ENCODE measurements around the gene LHFPL2. TPM values are rescaled to one million over a fixed set of nuclear protein-coding genes. Genes with fewer than 3 reads are reported as not detected.
A peak's percentile ranks its signal among the peaks of the same experiment; 100 is the strongest.

Gene LHFPL2
- polyA plus RNA-seq, 1 of the 3 experiments (the other 2 are of a cell fraction), result 10.4 TPM

DNA sequence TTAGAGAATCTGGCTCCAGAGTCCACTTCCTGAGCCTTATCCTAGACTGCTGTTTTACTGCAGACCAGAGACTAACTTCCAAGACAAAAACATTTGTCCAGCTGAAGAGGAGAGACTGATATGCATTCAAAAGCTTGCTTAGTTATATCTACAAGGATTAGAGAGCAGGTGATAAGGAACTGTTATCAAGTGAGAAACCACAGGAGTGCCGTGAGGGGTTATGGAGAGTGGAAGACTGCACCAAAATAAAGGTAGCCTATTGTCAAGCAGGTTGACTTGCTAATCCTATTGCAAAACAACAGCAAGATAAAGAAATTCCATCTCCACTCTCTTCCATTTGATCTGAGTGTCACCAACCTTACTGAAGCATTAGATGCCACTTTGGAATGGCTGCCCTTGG, 149.1 kb downstream of the LHFPL2 start:
- ChIA-PET CTCF (no interaction called here), POLR2A (no interaction called here)
- H3K9me2 ChIP-seq, result no peaks in the 10 kb centered on the region
- no peaks in the 10 kb centered on the region for H3K9me3 ChIP-seq
- H3K36me3 ChIP-seq (replicated peaks in 1 of 2; ENCODE audit: control insufficient read depth in 1 of 2, insufficient read depth in 2 of 2, low read length in 1 of 2), result peaks cover 3 to 13% of the 10 kb centered on the region in 2 experiments
- H3K79me2 ChIP-seq (ENCODE audit: insufficient read depth), result peaks cover 96% of the 10 kb centered on the region
- no peaks in the 10 kb centered on the region for H3K27me3 ChIP-seq (ENCODE audit: insufficient read depth)
- DNase-seq, result no peak
- WGBS (ENCODE audit: low lambda C conversion rate), result 94% methylated on average over 1 of the region's 1 CpG
- no peak overlapping the region for H3K4me2 ChIP-seq
- peak overlapping the region in 1 of 2 experiments; percentile 99; a peak in 1 of 4 replicates for H3K27ac ChIP-seq (ENCODE audit: low read depth in 2 of 2, low read length in 1 of 2)
- TF ChIP-seq MEF2A (IDR thresholded peaks at IDR 0.05; ENCODE audit: borderline replicate concordance, low read depth) (no peak), YY1 (IDR thresholded peaks at IDR 0.05; ENCODE audit: low read depth) (no peak), JUND (IDR thresholded peaks at IDR 0.05) (no peak), NFIC (IDR thresholded peaks at IDR 0.05; ENCODE audit: borderline replicate concordance) (no peak), POLR2AphosphoS5 (IDR thresholded peaks at IDR 0.05; ENCODE audit: low read depth, low read length) (no peak)
- TF ChIP-seq, protein P1, sequence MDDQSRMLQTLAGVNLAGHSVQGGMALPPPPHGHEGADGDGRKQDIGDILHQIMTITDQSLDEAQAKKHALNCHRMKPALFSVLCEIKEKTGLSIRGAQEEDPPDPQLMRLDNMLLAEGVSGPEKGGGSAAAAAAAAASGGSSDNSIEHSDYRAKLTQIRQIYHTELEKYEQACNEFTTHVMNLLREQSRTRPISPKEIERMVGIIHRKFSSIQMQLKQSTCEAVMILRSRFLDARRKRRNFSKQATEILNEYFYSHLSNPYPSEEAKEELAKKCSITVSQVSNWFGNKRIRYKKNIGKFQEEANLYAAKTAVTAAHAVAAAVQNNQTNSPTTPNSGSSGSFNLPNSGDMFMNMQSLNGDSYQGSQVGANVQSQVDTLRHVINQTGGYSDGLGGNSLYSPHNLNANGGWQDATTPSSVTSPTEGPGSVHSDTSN (IDR thresholded peaks at IDR 0.05), result no peak
- peaks cover 22% of the 10 kb centered on the region for H3F3A ChIP-seq (replicated peaks; ENCODE audit: insufficient read depth)
- H2AFZ ChIP-seq (ENCODE audit: low read depth), result no peak overlapping the region
- no peak overlapping the region for H3K4me3 ChIP-seq (ENCODE audit: low read depth in 2 of 2, low read length in 1 of 2)
- no peaks in the 10 kb centered on the region for H4K20me1 ChIP-seq (ENCODE audit: insufficient read depth)
- H3K9ac ChIP-seq, result no peak overlapping the region
- H3K4me1 ChIP-seq (ENCODE audit: control insufficient read depth in 1 of 2, insufficient read depth in 2 of 2, low read depth in 1 of 2, low read length in 1 of 2), result peaks cover 34 to 42% of the 10 kb centered on the region in 2 experiments

DNA sequence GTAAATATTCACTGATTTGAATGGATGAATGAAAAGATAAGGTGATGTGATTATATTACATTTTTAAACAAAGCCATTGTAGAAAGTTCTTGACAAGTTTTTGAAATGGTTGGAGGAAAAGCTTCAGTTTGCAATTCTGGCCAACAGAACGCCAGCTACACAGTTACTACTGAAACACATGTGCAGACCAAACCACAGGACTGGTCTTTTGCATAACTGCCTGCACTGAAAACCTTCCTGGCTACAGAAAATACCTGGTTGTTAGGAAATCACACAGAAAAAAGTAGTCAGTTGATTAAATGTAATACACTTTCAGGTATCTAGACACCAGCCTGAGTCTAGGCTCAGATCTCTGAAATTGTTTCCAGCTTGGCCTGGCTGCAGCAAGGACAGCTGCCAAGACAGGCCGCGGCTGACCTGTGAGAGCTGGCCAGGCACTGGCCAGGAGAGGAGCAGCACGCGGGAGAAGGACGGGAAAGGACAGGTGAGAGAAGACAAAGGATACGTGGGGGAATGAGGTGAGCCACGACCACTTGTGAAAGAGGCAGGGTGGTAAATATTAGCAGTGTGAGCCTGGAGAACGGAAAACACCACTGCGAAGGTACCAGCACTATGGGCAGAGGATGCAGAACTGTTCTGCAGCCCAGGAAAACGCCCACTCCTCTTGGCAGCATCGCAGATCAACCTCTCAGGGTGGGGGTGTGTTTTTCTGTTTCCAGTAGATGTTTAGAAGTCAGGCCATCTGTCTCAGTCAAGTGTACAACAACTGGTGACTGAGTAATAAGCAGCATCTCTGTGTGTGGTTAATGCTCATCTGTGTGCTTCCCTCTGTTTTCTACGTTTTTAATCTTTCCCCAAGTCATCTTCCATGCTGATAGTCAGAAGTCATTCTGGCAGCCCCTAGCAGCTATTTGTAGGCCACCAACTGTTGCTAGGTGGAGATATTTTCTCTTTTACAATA, 150.7 kb downstream of the LHFPL2 start:
- no peak for DNase-seq
- Histone ChIP-seq H3K4me1 (ENCODE audit: control insufficient read depth in 1 of 2, insufficient read depth in 2 of 2, low read depth in 1 of 2, low read length in 1 of 2) (peaks cover 26 to 34% of the 10 kb centered on the region in 2 experiments), H4K20me1 (ENCODE audit: insufficient read depth) (no peaks in the 10 kb centered on the region), H3K9me2 (no peaks in the 10 kb centered on the region), H3K9ac (no peak overlapping the region), H3K4me3 (ENCODE audit: low read depth in 2 of 2, low read length in 1 of 2) (no peak overlapping the region), H3K4me2 (no peak overlapping the region), H3K27ac (ENCODE audit: low read depth in 2 of 2, low read length in 1 of 2) (peak overlapping the region; percentile 50 to 99; a peak in 3 of 4 replicates), H2AFZ (ENCODE audit: low read depth) (no peak overlapping the region), H3F3A (replicated peaks; ENCODE audit: insufficient read depth) (peaks cover 14% of the 10 kb centered on the region), H3K36me3 (replicated peaks in 1 of 2; ENCODE audit: control insufficient read depth in 1 of 2, insufficient read depth in 2 of 2, low read length in 1 of 2) (peaks cover 11 to 12% of the 10 kb centered on the region in 2 experiments), H3K9me3 (no peaks in the 10 kb centered on the region), H3K27me3 (ENCODE audit: insufficient read depth) (no peaks in the 10 kb centered on the region), H3K79me2 (ENCODE audit: insufficient read depth) (peaks cover 96% of the 10 kb centered on the region)
- ChIA-PET POLR2A (interaction anchor here (0.9 kb wide), 1 partner anchor 137 kb away, joined by 3 read pairs; the partner anchor contains the start of gene SCAMP1), CTCF (no interaction called here)
- WGBS (ENCODE audit: low lambda C conversion rate), result 92% methylated on average over 13 of the region's 13 CpGs
- TF ChIP-seq, protein P2, sequence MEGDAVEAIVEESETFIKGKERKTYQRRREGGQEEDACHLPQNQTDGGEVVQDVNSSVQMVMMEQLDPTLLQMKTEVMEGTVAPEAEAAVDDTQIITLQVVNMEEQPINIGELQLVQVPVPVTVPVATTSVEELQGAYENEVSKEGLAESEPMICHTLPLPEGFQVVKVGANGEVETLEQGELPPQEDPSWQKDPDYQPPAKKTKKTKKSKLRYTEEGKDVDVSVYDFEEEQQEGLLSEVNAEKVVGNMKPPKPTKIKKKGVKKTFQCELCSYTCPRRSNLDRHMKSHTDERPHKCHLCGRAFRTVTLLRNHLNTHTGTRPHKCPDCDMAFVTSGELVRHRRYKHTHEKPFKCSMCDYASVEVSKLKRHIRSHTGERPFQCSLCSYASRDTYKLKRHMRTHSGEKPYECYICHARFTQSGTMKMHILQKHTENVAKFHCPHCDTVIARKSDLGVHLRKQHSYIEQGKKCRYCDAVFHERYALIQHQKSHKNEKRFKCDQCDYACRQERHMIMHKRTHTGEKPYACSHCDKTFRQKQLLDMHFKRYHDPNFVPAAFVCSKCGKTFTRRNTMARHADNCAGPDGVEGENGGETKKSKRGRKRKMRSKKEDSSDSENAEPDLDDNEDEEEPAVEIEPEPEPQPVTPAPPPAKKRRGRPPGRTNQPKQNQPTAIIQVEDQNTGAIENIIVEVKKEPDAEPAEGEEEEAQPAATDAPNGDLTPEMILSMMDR (IDR thresholded peaks at IDR 0.05), result no peak
- TF ChIP-seq JUND (IDR thresholded peaks at IDR 0.05) (no peak), MAX (IDR thresholded peaks at IDR 0.05; ENCODE audit: low read depth) (no peak)
- TF ChIP-seq, protein P1 (IDR thresholded peaks at IDR 0.05), result no peak
